Stomach (tissue), 4 donors: ENCODE results near the gene KRT8.

ENCODE experiments used
- CTCF ChIP-seq, 7 experiments: fragments of 450-650 bp in 4 of 7; fragments of 200-600 bp in 3 of 7; sonication (generic) in 3 of 7; IDR thresholded peaks; one replicate each; pipeline ENCODE4 v1.5.1; 2016 to 2019; ENCODE audit warnings: antibody characterized with exemption in 7 of 7, control low read depth in 2 of 7, mild to moderate bottlenecking in 1 of 7
- POLR2A ChIP-seq, 4 donors: fragments of 450-650 bp; IDR thresholded peaks; one replicate each; pipeline ENCODE4 v1.6.1; 2016; ENCODE audit warnings: antibody characterized with exemption in 4 of 4, control low read depth in 2 of 4, mild to moderate bottlenecking in 1 of 4, moderate library complexity in 1 of 4

GRCh38 chr12:52918784-52919183 is 13.9 kb upstream of the KRT8 start:
- TF ChIP-seq POLR2A (IDR thresholded peaks at IDR 0.05) (no peak), CTCF (IDR thresholded peaks at IDR 0.05) (no peak)
